ENCODE measurements around the gene P2RX6. TPM values are rescaled to one million over a fixed set of nuclear protein-coding genes. Genes with fewer than 3 reads are reported as not detected.

P2RX6 gene
- total and polyA plus RNA-seq, 9 of the 15 experiments (the other 6 are each of a cell fraction or from before 2014, with no cell fraction given), result 0.01 to 3.9 (median 1.5) TPM; not detected in 1

GRCh38 chr22:20981787-20982562 is 33.0 kb upstream of the P2RX6 start, which contains the start of gene LZTR1 (continued):
- peak; percentile 6 for TF ChIP-seq CHD7 (IDR thresholded peaks at IDR 0.05; ENCODE audit: low read depth, low read length)
- peak; percentile 87 for TF ChIP-seq ZNF764 (CRISPR knock-in tag; IDR thresholded peaks at IDR 0.05; ENCODE audit: low read depth)
- TF ChIP-seq GTF2F1 (IDR thresholded peaks at IDR 0.05; ENCODE audit: low read depth, low read length), result peak; percentile 95
- no peak for TF ChIP-seq MIER1 (IDR thresholded peaks at IDR 0.05; ENCODE audit: low read depth)
- TF ChIP-seq ZNF77 (CRISPR knock-in tag; IDR thresholded peaks at IDR 0.05), result no peak
- TF ChIP-seq ETV6 (IDR thresholded peaks at IDR 0.05; ENCODE audit: borderline replicate concordance in 1 of 2, low read depth in 2 of 2, low read length in 1 of 2), result peak in 1 of 2 experiments; percentile 24; a peak in 1 of 4 replicates
- TF ChIP-seq ETV6 (CRISPR knock-in tag; IDR thresholded peaks at IDR 0.05; ENCODE audit: borderline replicate concordance), result no peak
- TF ChIP-seq KDM4B (IDR thresholded peaks at IDR 0.05; ENCODE audit: borderline replicate concordance in 2 of 2, low read depth in 1 of 2), result no peak
- peak; percentile 94 for TF ChIP-seq ZNF449 (CRISPR knock-in tag; IDR thresholded peaks at IDR 0.05)
- peak; percentile 92 for TF ChIP-seq NR2F6 (CRISPR knock-in tag; IDR thresholded peaks at IDR 0.05)
- TF ChIP-seq NCOR1 (IDR thresholded peaks at IDR 0.05), result no peak
- no peak for TF ChIP-seq THRAP3 (IDR thresholded peaks at IDR 0.05; ENCODE audit: borderline replicate concordance)
- peak; percentile 88 for TF ChIP-seq HDAC6 (IDR thresholded peaks at IDR 0.05; ENCODE audit: low read depth, low read length)
- peak; percentile 91 for TF ChIP-seq ELF2 (CRISPR knock-in tag; IDR thresholded peaks at IDR 0.05)
- peak; percentile 76 for TF ChIP-seq CHD1 (IDR thresholded peaks at IDR 0.05; ENCODE audit: low read length)
- peak; percentile 98 for TF ChIP-seq E2F3 (CRISPR knock-in tag; IDR thresholded peaks at IDR 0.05)

Data from K562 (cell line).